Measurements from ENCODE around the gene NALF2. TPM values are rescaled to one million over a fixed set of nuclear protein-coding genes. Genes with fewer than 3 reads are reported as not detected.

Gene NALF2
- total RNA-seq, 1 experiment from 2014 or later, result 7.4 TPM

DNA sequence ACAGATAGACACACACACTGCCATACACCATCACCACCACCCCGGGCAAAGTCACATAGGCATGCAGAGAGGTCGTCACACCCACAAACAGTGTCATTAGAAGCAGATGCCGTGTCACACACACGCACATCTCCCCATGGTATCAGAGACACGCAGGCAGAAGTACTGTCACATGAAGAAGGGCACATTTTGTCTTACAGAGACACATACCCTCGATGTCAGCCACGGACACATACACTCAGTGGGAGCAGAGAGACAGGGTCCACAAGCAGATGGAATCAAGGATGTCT lies 3.3 kb downstream of the NALF2 start:
- no peak for DNase-seq

DNA sequence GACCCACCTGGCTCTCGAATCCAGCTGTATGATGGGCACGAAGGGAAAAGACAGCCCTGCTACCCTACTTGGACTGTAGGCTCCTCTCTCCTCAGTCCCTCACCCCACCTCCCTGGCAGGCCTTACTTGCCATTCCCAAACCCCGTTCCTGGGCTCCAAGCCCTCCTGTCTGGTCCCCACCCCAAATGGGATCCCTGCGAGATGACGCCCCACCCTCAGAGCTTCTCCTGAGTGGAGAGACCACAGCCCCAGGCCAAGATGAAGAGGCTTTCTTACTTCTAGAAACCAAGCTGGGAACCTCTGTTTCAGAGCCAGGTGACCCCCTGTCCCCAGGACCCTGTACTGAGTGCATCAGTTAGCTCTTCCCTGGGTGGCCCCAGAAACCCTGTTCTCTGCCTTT lies 4.5 kb downstream of the NALF2 start:
- DNase-seq, result no peak
- H3K4me3 ChIP-seq (ENCODE audit: insufficient read depth, low read depth, low read length), result no peak overlapping the region
- H3K36me3 ChIP-seq (replicated peaks; ENCODE audit: control insufficient read depth, insufficient read depth, low read length), result peaks cover 2% of the 10 kb centered on the region; the same call in 1 of the 2 replicates
- peaks cover 13% of the 10 kb centered on the region for H3K27me3 ChIP-seq (ENCODE audit: control insufficient read depth, insufficient read depth, low read length)

More for the DNA sequence above, 3.3 kb downstream of the NALF2 start:
- H3K4me3 ChIP-seq (ENCODE audit: insufficient read depth, low read depth, low read length), result no peak overlapping the region
- no peaks in the 10 kb centered on the region for H3K36me3 ChIP-seq (replicated peaks; ENCODE audit: control insufficient read depth, insufficient read depth, low read length)
- H3K27me3 ChIP-seq (ENCODE audit: control insufficient read depth, insufficient read depth, low read length), result peaks cover 13% of the 10 kb centered on the region

- Histone ChIP-seq H3K4me3 (ENCODE audit: insufficient read depth, low read depth, low read length) (no peak overlapping the region), H3K27me3 (ENCODE audit: control insufficient read depth, insufficient read depth, low read length) (peaks cover 10% of the 10 kb centered on the region), H3K36me3 (replicated peaks; ENCODE audit: control insufficient read depth, insufficient read depth, low read length) (peaks cover 2% of the 10 kb centered on the region; the same call in 1 of the 2 replicates)
- no peak for DNase-seq
These were observed 6.1 kb downstream of the NALF2 start for GRCh38 chrX:69510137-69510715.

GRCh38 chrX:69510914-69511513 lies 6.9 kb downstream of the NALF2 start:
- no peak for DNase-seq
- Histone ChIP-seq H3K27me3 (ENCODE audit: control insufficient read depth, insufficient read depth, low read length) (peaks cover 4% of the 10 kb centered on the region; the same call in 1 of the 2 replicates), H3K36me3 (replicated peaks; ENCODE audit: control insufficient read depth, insufficient read depth, low read length) (peaks cover 2% of the 10 kb centered on the region; the same call in 1 of the 2 replicates), H3K4me3 (ENCODE audit: insufficient read depth, low read depth, low read length) (no peak overlapping the region)

- no peak for DNase-seq
- H3K36me3 ChIP-seq (replicated peaks; ENCODE audit: control insufficient read depth, insufficient read depth, low read length), result no peaks in the 10 kb centered on the region
- H3K4me3 ChIP-seq (ENCODE audit: insufficient read depth, low read depth, low read length), result no peak overlapping the region
- no peaks in the 10 kb centered on the region for H3K27me3 ChIP-seq (ENCODE audit: control insufficient read depth, insufficient read depth, low read length)
These were observed 17.9 kb downstream of the NALF2 start for GRCh38 chrX:69522052-69522451.

- DNase-seq, result no peak
- H3K36me3 ChIP-seq (replicated peaks; ENCODE audit: control insufficient read depth, insufficient read depth, low read length), result no peaks in the 10 kb centered on the region
- H3K27me3 ChIP-seq (ENCODE audit: control insufficient read depth, insufficient read depth, low read length), result no peaks in the 10 kb centered on the region
- no peak overlapping the region for H3K4me3 ChIP-seq (ENCODE audit: insufficient read depth, low read depth, low read length)
These were observed 19.2 kb downstream of the NALF2 start for GRCh38 chrX:69523314-69523713.

- no peaks in the 10 kb centered on the region for H3K36me3 ChIP-seq (replicated peaks; ENCODE audit: control insufficient read depth, insufficient read depth, low read length)
- no peak overlapping the region for H3K4me3 ChIP-seq (ENCODE audit: insufficient read depth, low read depth, low read length)
- DNase-seq, result no peak
- H3K27me3 ChIP-seq (ENCODE audit: control insufficient read depth, insufficient read depth, low read length), result no peaks in the 10 kb centered on the region
These were observed 20.7 kb downstream of the NALF2 start for GRCh38 chrX:69524781-69525363.

GRCh38 chrX:69530306-69530705 lies 26.2 kb downstream of the NALF2 start:
- DNase-seq, result no peak
- Histone ChIP-seq H3K27me3 (ENCODE audit: control insufficient read depth, insufficient read depth, low read length) (no peaks in the 10 kb centered on the region), H3K36me3 (replicated peaks; ENCODE audit: control insufficient read depth, insufficient read depth, low read length) (no peaks in the 10 kb centered on the region), H3K4me3 (ENCODE audit: insufficient read depth, low read depth, low read length) (no peak overlapping the region)

DNA sequence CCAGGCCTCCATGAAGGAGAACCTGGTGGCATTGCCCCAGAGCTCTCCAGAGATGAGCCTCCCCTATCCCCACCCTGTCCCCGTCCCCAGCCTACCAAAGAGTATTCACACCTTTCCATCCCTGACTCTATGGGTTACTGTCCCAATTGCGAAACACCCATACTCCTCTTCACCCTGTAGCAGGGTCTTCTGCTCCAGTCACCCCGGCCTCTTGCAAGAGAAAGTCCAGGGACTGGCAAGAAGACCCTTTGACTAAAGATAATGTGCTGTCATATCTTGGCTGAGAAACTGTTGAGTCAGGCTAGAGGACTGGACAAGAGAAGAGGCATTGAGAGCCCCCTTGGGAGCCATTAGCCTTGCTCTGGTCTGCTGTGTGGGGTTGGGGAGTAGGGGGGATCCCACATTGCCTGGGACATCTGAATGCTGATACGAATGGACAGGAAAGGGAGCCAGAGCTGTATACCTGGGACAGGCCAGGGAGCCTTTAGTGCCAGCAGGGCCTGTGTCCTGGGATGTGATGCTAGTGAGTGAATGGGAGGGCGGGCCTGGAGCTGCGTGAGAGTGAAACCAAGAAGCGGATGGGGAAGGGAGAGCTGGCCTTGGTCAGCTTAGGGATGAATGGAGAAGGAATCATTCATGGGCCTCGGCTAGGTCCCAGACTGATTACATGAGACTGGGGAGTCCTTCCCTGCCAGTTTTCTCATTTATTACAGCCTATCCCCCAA lies 27.1 kb downstream of the NALF2 start:
- Histone ChIP-seq H3K27me3 (ENCODE audit: control insufficient read depth, insufficient read depth, low read length) (no peaks in the 10 kb centered on the region), H3K36me3 (replicated peaks; ENCODE audit: control insufficient read depth, insufficient read depth, low read length) (no peaks in the 10 kb centered on the region), H3K4me3 (ENCODE audit: insufficient read depth, low read depth, low read length) (no peak overlapping the region)
- no peak for DNase-seq

DNA sequence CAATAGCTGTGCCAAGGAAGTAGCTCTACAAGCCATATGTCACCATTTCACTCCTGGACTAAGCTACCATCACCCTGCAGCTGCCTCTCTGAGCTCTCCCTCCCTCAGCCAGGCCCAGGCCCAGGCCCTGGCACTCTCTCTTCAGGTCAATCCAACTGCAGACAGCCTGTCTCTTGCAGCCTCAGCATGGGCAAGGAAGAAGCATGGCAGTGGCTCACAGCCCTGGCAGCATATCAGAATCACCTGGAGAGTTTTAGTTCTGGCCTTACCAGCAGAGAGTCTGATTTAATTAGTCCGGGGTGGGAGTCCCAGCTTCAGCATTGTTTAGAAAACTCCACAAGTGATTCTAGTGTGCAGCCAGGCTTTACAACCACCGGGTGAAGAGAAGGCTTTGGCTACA lies 31.5 kb downstream of the NALF2 start:
- no peaks in the 10 kb centered on the region for H3K27me3 ChIP-seq (ENCODE audit: control insufficient read depth, insufficient read depth, low read length)
- no peak for DNase-seq
- no peak overlapping the region for H3K4me3 ChIP-seq (ENCODE audit: insufficient read depth, low read depth, low read length)
- H3K36me3 ChIP-seq (replicated peaks; ENCODE audit: control insufficient read depth, insufficient read depth, low read length), result no peaks in the 10 kb centered on the region

- Histone ChIP-seq H3K36me3 (replicated peaks; ENCODE audit: control insufficient read depth, insufficient read depth, low read length) (no peaks in the 10 kb centered on the region), H3K4me3 (ENCODE audit: insufficient read depth, low read depth, low read length) (peak overlapping the region; percentile 44), H3K27me3 (ENCODE audit: control insufficient read depth, insufficient read depth, low read length) (no peaks in the 10 kb centered on the region)
- peak; percentile 92 for DNase-seq
These were observed 34.3 kb downstream of the NALF2 start for GRCh38 chrX:69538321-69538876.

- no peak for DNase-seq
- Histone ChIP-seq H3K4me3 (ENCODE audit: insufficient read depth, low read depth, low read length) (no peak overlapping the region), H3K36me3 (replicated peaks; ENCODE audit: control insufficient read depth, insufficient read depth, low read length) (no peaks in the 10 kb centered on the region), H3K27me3 (ENCODE audit: control insufficient read depth, insufficient read depth, low read length) (no peaks in the 10 kb centered on the region)
These were observed 35.3 kb downstream of the NALF2 start for GRCh38 chrX:69539437-69539836.

GRCh38 chrX:69541956-69542355 lies 37.8 kb downstream of the NALF2 start:
- no peak for DNase-seq
- H3K36me3 ChIP-seq (replicated peaks; ENCODE audit: control insufficient read depth, insufficient read depth, low read length), result no peaks in the 10 kb centered on the region

DNA sequence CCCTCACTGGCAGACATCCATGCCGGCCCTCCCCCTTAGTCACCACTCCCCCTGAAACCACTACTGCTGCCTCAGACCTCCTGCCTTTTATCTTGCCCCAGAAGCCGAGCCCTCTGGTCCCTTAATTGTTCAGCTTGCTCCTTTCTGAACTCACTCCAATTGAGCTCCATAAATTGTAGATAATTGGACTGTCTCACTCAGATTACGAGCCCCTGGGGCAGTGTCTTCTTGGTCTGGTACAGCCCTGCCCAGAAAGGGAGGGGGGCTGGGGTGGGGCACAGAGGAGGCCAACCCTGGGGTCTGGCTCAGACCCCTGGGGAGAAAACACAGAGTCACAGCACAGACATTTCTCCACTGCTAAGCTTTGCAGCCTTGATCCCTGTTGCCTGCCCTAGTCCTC lies 39.4 kb downstream of the NALF2 start:
- Histone ChIP-seq H3K4me3 (ENCODE audit: insufficient read depth, low read depth, low read length) (no peak overlapping the region), H3K36me3 (replicated peaks; ENCODE audit: control insufficient read depth, insufficient read depth, low read length) (no peaks in the 10 kb centered on the region), H3K27me3 (ENCODE audit: control insufficient read depth, insufficient read depth, low read length) (no peaks in the 10 kb centered on the region)
- DNase-seq, result no peak

More at GRCh38 chrX:69541956-69542355, 37.8 kb downstream of the NALF2 start:
- H3K4me3 ChIP-seq (ENCODE audit: insufficient read depth, low read depth, low read length), result no peak overlapping the region
- H3K27me3 ChIP-seq (ENCODE audit: control insufficient read depth, insufficient read depth, low read length), result no peaks in the 10 kb centered on the region

- Histone ChIP-seq H3K4me3 (ENCODE audit: insufficient read depth, low read depth, low read length) (no peak overlapping the region), H3K27me3 (ENCODE audit: control insufficient read depth, insufficient read depth, low read length) (no peaks in the 10 kb centered on the region), H3K36me3 (replicated peaks; ENCODE audit: control insufficient read depth, insufficient read depth, low read length) (no peaks in the 10 kb centered on the region)
- DNase-seq, result peak; percentile 44
These were observed 42.3 kb downstream of the NALF2 start for GRCh38 chrX:69546417-69546816.
